NCI-H2227 (cell line): Measurements from ENCODE around the gene OR6B2.

Source experiments
- DNase-seq: peaks from one replicate; lab custom pipeline; 2025; ENCODE audit not compliant: unreplicated experiment; lab: John Stamatoyannopoulos, UW

The OR6B2 gene

DNA sequence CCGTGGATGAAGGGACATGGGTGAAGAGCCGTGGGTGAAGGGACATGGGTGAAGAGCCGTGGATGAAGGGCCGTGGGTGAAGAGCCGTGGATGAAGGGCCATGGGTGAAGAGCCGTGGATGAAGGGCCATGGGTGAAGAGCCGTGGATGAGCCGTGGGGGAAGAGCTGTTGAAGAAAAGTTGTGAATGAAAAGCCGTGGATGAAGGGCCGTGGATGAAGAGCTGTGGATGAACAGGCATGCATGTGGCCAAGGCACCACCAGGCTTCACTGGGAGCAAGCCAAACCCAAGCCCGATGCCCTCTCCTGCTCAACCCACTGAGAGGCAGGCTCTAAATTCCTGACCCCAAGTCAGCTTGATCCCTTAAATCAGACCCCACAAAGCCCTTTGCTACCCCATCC lies 12.5 kb upstream of the OR6B2 start:
- no peak for DNase-seq

DNA sequence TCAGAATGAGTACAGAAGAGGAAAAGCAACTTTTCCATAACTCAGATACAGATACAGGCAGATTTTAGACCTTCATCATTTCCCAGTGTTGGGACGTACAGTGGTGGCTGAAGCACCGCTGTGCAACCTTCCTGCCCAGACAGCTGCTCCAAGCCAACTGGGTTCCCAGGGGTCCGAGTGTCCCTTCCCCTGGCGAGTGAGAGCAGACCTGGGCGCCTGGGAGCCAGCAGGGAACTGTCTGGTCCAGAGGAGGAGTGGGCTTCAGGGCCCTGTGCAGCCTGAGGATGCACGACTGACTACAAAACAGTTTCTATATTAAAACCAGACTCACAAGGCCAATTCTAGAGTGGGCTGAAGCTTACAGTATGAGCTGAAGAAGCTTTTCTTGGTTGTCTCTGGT lies 11.1 kb upstream of the OR6B2 start:
- no peak for DNase-seq

DNA sequence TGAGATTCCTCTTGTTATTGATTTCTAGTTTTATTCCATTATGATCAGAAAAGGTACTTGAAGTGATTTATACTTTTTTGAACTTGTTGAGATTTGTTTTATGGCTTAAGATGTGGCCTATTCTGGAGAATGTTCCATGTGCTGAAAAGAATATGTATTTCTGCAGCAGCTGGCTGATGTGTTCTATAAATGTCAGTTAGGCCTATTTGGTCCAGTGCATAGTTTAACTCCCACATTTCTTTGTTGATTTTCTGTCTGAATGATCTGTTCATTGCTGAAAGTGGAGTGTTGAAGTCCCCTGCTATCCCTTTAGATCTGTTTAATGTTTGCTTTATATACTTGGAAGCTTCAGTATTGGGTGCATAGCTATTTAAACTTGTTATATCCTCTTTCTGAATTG lies 7.1 kb upstream of the OR6B2 start:
- DNase-seq, result no peak

DNA sequence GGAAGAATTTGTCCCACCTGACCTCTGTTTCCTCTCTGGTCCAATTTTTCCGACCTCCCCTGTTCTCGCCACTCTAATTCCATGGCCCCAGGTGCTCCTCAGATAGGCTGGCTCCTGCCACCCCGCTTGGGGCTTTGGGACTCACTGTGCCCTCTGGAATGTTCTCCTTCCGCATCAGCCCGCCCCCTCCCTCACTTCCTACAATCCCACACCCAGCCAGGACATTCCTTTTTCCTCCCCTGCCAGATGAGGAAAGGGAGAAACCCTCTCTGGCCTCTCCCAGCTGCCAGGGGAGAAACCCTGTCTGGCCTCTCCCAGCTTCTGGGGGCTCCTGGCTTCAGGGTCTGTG lies 3.1 kb upstream of the OR6B2 start:
- no peak for DNase-seq

DNA sequence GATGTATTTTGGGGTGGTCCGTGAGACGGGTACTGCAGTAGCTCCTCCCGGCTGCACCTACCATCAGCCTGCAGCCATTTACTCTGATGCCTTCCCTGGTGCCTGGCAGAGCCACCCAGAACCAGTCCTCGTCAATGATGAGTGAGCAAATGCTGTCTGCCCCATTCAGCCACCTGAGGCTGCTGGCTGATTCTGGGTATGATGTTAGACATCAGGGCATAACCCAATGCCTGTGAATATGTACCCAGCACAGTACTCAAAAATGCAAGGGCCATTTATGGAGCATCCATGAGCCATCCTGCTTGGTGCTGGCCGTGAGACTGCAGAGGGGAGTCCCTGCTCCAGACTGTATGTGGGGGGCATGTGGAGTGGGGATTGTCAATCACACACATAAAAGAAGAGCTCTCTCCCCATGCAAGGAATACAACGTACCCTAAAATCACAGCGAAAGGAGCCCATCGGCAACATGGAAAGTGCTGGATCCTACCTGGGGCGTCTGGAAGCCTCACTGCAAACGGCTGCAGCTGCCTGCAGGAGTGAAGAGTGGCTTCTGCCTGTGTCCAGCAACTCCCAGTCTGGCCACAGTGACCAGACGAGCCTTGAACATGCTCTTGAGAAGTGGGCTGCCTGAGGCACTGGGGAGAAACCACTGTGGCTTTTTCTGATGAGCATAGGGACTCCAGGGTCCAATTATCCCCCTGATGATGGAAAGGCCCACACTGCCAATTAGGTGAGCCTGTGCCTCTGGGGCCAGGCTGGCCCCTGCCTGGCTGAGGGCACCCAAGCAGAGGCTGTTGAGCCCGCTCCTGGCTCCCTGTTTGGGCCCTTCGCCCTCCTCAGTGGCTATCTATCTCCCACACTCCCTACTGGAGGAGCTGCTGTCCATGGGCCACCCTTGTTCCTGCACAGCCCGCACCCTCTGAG lies 2.4 kb upstream of the OR6B2 start:
- DNase-seq, result no peak

DNA sequence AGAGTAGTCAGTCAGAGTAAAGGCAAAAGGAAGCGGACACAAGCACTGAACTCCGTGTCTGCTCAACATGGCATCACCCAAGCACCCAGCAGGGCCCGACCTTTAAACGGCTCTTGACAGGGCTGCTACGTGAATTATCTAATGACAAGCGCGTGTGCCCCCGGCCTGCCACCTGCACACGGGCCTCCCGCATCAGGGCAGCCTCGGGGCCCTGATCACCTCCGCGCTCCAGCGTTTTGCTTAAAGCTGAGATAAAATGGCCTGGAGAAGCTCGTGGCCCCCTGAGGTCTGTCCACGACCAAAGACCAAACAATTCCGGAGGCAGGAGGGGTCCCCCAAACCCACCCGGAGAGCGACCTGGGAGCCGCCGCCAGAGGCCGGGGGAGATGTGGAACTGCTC lies 5.5 kb downstream of the OR6B2 start:
- DNase-seq, result peak; percentile 18

DNA sequence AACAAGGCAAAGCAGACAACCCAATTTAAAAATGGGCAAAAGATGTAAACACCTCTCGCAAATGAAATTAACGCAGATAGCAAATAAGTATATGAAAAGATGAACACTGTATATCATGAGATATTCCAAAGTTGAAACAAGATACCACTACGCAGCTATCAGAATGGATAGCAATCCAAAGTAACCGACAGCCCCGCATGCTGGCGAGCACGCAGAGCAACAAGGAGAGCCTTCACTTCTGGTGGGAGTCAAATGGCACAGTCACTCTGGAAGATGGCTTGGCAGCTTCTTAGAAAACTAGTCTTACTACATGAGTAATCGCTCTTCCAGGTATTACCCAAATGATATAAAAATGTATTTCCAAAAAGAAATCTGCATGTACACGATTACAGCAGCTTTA lies 6.4 kb downstream of the OR6B2 start:
- peak; percentile 2 for DNase-seq

DNA sequence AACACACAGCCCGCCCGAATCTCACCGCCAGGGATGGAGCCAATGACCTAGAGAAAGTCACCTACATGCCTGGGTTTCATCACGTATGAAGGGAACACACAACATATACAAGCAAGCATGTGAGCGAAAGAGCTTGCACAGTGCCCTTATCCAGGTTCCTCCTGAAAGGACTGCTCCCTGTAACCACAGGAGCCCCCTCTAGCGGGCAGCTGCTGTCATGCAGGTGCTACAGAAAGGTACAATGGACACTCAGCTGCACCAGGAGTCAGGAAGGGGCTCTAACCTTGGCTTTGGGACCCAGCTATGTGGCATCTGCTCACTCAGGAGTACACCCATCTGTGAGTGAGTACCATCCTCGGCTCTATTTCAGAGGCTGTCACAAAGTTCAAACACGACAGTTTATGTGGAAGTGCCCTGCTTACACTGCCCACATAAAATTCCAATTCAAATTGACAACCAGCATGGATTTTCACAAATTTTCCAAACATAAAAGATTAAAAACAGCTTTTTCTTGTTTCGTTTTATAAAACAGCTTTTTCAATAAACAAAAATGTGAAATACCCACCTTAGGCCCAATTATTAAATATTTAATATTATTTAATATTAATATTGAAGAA lies 8.6 kb downstream of the OR6B2 start:
- DNase-seq, result peak; percentile 83

DNA sequence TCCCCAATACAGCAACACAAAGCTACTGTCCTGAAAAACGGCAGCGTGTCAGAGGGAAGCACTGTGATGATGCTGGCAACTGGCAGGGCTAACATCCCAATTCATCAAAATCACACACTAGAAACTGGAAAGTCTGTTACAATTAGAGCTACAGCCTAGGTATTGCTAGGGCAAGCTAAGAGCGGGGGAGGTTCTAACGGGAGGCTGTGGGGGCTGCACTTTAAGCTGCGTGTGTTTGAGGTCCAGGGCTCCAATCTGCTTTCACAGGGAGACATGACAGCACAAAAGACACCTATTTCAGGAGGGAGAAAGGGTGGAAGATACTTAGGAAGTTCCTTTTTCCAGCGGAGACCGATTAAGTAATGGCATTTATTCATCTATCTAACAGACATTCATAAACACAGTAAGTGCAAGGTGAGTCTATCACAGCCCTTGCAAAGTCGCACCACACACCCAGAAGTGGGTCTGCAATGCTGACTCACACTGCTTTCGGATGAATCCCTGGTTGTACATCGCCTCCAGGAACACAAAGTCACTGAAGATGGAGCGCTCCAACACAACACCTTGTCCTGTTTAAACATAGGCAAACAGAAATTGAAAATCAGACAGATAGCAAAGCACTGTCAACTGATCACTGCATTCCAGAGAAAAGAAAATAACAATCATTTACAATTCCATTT lies 12.0 kb downstream of the OR6B2 start:
- no peak for DNase-seq

DNA sequence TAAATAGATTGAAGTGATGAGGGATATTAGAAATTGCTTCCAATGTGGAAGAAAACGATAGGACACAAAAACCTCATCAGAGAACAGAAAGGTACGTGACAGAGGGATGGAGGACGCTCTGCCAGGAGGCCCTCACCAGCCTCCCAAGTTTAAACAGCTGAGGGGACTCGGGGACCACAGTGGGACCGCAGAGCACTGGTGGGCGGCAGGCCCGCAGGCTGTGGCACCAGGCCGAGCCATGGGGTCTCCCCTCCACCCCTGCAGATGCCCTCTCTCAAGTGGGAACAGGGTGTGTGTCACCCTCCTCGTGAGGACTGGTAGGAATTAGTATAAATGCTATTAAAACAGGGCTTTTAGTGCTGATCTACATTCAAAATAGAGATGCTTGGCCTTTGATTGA lies 15.9 kb downstream of the OR6B2 start:
- no peak for DNase-seq

DNA sequence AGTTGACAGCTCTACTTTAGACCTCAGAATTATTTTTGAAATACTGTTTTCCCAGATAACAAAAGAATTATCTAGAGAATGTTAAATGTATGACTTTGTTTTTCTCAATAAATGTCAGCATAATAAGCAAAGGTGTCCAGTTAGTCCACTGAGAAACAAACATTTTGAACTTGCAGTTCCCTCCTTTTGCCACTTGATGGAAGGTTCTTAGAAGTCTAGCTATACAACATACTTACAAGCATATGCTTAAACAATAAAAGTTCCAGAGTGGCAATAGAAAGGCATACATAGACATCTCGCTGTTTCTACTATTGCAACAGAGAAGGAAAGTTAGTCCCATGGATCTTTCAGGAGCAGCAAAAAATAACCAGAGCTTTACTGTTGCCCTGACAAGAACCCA lies 16.9 kb downstream of the OR6B2 start:
- peak; percentile 4 for DNase-seq

DNA sequence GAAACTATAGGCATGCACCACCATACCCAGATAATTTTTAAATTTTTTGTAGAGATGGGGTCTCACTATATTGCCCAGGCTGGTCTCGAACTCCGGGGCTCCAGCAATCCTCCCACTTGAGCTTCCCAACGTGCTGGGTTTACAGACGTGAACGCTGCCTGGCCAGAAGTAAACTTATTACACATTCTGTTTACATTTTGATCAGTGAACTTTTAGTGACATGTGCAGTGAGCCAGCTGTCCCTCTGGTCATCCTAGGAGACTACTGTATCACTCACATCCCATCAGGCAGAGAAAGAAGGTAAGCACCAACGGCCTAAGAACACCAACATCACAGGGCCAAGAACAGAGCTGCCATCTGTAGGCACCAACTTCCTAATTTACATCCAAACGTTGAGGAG lies 27.2 kb downstream of the OR6B2 start:
- no peak for DNase-seq

DNA sequence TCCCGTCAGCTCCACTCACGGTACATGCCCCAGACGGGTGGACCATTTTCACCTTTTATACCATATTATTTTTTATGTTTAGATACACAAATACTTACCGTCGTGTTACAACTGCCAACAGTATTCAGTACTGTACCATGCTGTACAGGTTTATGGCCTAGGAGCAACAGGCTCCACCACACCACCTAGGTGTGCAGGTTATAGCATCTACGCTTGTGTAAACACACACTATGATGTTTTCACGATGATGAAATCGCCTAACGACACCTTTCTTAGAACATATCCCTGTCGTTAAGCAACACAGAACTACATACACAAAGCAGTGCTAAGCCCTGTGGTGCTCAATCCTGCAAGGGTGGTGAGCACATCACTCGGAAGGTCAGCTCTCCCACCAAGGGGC lies 29.6 kb downstream of the OR6B2 start:
- DNase-seq, result no peak

DNA sequence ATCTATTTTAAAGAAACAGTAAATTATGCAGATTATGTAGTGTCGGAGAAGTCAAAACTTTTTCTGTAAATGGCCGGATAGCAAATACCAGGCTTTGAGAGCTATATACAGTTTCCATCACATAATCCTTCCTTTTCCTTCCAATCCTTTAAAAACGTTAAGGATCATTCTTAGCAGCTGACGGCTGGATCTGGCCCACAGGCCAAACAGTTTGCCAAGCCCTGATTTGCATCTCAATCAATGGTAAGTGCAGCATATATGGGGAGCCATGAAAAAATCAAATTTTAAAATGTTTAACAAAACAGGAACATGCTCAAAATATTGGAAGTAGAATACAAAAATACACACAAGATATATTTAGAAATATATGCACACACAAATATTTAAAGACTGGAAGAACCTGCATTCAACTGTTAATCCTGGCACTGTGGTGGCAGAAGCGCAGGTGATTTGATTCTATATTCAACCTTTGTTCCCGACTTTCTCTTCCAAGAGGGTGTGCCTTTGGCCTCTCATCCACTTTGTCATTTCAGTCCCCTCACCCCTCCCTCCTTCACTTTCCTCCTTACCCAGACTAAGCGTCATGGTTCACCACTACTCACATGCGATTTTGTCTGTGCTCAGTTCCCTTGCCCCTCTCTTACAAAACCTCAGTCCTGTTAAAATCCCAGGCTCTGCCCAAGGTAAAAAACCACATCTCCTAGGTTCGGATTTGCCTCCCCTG lies 32.4 kb downstream of the OR6B2 start:
- DNase-seq, result no peak

DNA sequence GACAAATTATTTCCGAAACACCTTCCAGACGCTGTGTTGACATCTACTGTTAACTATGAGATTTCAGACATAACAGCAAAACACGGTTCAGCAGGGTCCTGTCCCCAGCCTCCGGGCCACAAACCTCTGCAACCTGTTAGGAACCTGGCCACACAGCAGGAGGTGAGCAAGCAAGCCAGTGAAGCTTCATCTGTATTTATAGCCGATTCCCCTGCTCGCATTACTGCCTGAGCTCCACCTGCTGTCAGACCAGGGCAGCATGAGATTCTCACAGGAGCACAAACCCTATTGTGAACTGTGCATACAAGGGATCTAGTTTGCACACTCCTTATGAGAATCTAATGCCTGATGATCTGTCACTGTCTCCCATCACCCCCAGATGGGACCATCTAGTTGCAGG lies 36.1 kb downstream of the OR6B2 start:
- no peak for DNase-seq

DNA sequence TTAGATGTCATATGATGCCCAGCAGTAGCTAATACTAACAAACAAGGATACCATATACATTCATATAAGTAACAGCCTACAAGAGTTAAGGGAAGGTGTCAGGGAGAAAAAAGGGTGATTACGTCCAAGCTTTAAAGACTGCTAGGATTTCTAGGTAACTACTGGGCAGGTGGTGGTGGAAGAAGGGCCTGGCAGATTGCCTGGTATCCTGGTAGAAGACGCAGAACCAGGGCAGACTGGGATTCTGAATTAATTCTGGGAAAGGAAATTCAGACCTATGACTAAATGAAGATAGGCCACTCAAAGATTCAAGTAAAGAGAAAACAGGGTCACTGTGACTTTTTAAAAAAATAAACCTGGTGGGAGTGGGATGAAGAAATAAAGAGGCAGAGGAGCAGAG lies 36.9 kb downstream of the OR6B2 start:
- DNase-seq, result no peak

DNA sequence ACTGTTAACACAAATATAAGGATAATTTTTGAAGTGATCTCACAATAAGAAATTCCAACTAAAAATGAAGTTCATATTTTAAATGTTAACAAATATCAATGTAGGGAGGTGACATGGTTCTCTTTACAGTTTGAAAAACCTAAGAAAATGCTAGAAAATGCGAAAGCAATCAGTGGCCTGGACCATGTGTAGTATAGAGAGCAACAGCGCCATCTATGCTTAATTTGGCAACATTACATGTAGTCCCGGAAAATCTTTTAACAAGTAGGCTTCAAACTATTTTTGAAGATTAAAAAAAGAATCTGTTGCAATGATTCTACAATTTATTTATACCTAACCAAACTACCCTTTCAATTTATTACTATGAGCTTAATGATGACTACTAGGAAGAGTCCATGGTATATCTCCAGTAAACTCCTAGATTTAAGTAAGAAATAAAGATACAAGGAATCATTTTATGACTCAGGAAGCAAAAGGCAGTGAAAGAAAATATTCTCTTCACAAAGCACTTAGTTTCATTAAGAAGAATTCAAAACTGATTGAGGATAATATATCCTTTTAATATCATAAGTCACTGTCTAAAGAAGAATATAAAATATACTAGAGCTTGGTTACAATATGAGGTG lies 38.4 kb downstream of the OR6B2 start:
- DNase-seq, result peak; percentile 70

DNA sequence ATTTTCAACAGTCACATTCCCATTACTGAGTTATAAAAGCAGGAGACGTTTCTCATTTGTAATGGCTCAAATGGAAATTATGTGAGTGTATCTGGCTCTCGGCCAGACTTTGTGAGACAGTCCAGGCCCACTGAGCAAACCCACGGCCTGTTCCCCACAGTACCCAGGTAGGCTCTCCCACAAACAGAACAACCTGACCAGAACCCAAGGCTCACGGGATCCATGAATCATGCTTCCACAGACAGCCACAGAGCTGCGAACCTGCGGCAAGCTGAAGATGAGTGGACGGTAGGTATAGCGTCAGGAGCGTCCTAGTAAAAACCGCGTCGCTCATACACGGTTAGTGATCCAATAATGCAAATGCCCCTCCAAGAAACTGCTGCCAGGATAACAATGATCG lies 39.3 kb downstream of the OR6B2 start:
- DNase-seq, result no peak

DNA sequence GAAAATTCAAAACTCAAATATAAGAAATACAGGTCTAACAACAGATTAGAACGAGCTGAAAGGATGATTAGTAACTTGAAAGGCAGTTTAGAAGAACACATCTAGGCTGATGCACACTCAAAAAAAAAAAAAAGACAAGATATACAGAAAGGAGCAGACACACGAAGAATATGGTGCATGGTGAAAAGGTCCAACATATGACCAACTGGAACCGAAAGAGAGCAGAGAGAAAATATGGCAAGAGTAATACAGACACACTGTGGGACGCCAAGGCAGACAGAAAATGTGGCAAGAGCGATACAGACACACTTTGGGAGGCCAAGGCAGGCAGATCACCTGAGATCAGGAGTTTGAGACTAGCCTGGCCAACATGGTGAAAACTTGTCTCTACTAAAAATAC lies 44.9 kb downstream of the OR6B2 start:
- DNase-seq, result no peak

DNA sequence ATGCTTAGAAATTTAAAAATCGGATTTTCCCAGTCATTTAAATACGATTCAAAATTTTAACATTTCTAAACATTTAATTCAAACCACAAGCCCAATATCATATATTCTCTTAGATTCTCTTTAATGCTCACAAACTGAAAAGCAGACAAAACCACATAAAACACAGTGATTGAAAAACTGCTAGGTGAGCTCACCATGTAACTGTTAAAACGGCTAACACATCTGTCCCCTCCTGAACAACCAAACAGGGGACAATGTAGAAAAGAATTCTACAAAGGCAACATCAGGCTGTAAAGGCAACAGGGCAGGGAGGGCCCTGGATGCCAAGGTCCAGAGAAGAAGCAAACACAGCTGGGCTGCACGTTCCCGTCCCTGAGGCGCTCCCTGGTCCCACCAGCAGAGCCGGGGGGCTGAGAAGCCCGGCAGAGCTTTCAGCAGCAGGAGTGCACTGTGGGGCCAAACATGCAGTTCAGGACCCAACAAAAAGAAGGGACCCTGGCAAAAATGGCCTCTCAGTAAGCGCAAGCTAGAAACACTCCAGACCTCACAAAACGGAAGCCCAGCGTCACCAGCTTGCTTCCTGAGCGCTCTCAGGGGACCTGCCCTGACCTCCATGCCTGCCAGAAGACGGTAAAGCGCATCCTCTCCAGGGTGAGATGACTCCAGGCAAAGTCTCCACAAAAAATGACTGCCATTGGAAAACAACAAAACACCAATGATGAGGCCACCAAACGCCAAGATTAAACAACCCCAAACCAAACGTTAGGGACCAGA lies 45.6 kb downstream of the OR6B2 start:
- no peak for DNase-seq
